Ovary (tissue), 3 donors: ENCODE results near the gene RGS19.

Experiments used
- CTCF ChIP-seq, 3 donors: fragments of 450-650 bp in 2 of 3; fragments of 200-600 bp in 1 of 3; IDR thresholded peaks; one replicate each; pipeline versions ENCODE4 v1.5.1 to v1.8.0; 2016 to 2022; ENCODE audit warnings: antibody characterized with exemption in 3 of 3, mild to moderate bottlenecking in 1 of 3
- EP300 ChIP-seq: sonication (generic); formaldehyde crosslinking; IDR thresholded peaks from one replicate; pipeline ENCODE4 v1.6.1; 2017; ENCODE audit warnings: antibody characterized with exemption
- POLR2A ChIP-seq: fragments of 450-650 bp; IDR thresholded peaks from one replicate; pipeline ENCODE4 v1.6.1; 2017; ENCODE audit warnings: antibody characterized with exemption, mild to moderate bottlenecking, moderate library complexity
- donor health status: DM: no; HTN: no; CAD: no.

- TF ChIP-seq POLR2A (no peak), CTCF (IDR thresholded peaks at IDR 0.05) (no peak), EP300 (no peak)
Measured at GRCh38 chr20:64100566-64100888, 21.2 kb upstream of the RGS19 start.
